ENCODE results near the gene CDH9. TPM values are rescaled to one million over a fixed set of nuclear protein-coding genes. Genes with fewer than 3 reads are reported as not detected.

The CDH9 gene
- total RNA-seq, 4 donors from 2014 or later: not detected

GRCh38 chr5:26847041-26847736 lies 191.2 kb downstream of the CDH9 start:
- no peak overlapping the region for H3K27ac ChIP-seq
- ATAC-seq (no peak), DNase-seq (no peak)
- peaks cover 0 to 3% (median 0%) of the 10 kb centered on the region in 3 donors for H3K9me3 ChIP-seq
- no peaks in the 10 kb centered on the region for H3K27me3 ChIP-seq
- H3K36me3 ChIP-seq: no peaks in the 10 kb centered on the region
- no peak overlapping the region for H3K4me3 ChIP-seq
- TF ChIP-seq POLR2A (IDR thresholded peaks at IDR 0.05) (no peak), CTCF (IDR thresholded peaks at IDR 0.05 in 4 of 5, conservative IDR thresholded peaks at IDR 0.05 in 1 of 5) (no peak)
- H3K4me1 ChIP-seq: no peaks in the 10 kb centered on the region
- intact Hi-C loops (cut with DNase I; ENCODE audit: low total_unique reads) (no loop called here), in situ Hi-C loops (cut with MboI; ENCODE audit: low sequenced_read_pairs in 4 of 4) (no loop called here)

GRCh38 chr5:26843677-26844076 lies 194.7 kb downstream of the CDH9 start:
- no peak for ATAC-seq
- H3K4me3 ChIP-seq: no peak overlapping the region
- in situ Hi-C loops (cut with MboI; ENCODE audit: low sequenced_read_pairs in 4 of 4) (no loop called here), intact Hi-C loops (cut with DNase I; ENCODE audit: low total_unique reads) (no loop called here)
- no peaks in the 10 kb centered on the region for H3K27me3 ChIP-seq
- H3K36me3 ChIP-seq: no peaks in the 10 kb centered on the region
- no peak overlapping the region for H3K27ac ChIP-seq
- no peaks in the 10 kb centered on the region for H3K4me1 ChIP-seq
- TF ChIP-seq CTCF (IDR thresholded peaks at IDR 0.05 in 4 of 5, conservative IDR thresholded peaks at IDR 0.05 in 1 of 5) (no peak), POLR2A (IDR thresholded peaks at IDR 0.05) (no peak)
- peaks cover 0 to 3% (median 0%) of the 10 kb centered on the region in 3 donors for H3K9me3 ChIP-seq
- no peak for DNase-seq

GRCh38 chr5:26833596-26833995 lies 204.8 kb downstream of the CDH9 start:
- H3K4me3 ChIP-seq: no peak overlapping the region
- ATAC-seq (no peak), DNase-seq (no peak)
- in situ Hi-C loops (cut with MboI; ENCODE audit: low sequenced_read_pairs in 4 of 4) (no loop called here), intact Hi-C loops (cut with DNase I; ENCODE audit: low total_unique reads) (no loop called here)
- no peaks in the 10 kb centered on the region for H3K4me1 ChIP-seq
- TF ChIP-seq CTCF (IDR thresholded peaks at IDR 0.05 in 4 of 5, conservative IDR thresholded peaks at IDR 0.05 in 1 of 5): no peak
- TF ChIP-seq POLR2A (IDR thresholded peaks at IDR 0.05): no peak
- no peaks in the 10 kb centered on the region for H3K27me3 ChIP-seq
- H3K9me3 ChIP-seq: no peaks in the 10 kb centered on the region
- no peaks in the 10 kb centered on the region for H3K36me3 ChIP-seq
- no peak overlapping the region for H3K27ac ChIP-seq
